Endometrium (tissue), 2 donors: ENCODE data around the gene UBE2E2.
A peak's percentile ranks its signal among the peaks of the same experiment; 100 is the strongest.

Experiments
- FAIRE-seq: peaks from 2 replicates; lab custom pipeline; 2012; peaks lifted over from hg19 to GRCh38; lab: Jason Lieb, UNC
- donor health status: control.
- donor health status: control.

The UBE2E2 gene

DNA sequence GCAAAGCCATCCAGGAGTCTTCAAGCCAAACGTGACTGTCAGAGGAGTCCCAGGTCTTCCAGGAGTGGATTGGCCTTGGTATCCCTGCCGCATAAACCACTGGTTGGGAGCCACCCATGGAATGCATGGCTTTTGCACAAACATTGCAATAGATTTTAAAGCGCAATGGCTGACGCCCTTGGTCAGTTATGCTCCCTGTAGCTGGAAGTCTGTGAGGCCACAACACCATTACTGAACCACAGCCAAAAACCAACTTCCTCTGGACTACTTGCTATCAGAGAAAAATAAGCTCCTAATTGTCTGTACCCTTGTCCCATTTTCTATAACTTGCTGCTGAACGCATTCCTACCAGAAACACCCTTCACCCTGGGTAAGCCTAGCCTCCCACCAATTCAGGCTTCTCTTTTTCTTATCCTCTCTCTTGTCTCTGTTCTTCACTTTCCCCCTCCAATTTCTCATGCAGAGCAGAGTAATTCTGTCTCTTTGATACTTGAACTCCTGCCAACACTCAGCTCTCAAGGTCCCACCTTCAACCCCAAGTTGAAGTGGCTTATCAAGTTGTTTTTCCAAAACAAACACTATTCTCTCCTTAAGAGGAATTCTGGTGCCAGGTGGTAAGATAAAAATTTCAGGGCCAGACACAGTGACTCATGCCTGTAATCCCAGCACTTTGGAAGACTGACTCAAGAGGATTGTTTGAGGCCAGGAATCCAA, 426.2 kb downstream of the UBE2E2 start:
- no peak for FAIRE-seq

DNA sequence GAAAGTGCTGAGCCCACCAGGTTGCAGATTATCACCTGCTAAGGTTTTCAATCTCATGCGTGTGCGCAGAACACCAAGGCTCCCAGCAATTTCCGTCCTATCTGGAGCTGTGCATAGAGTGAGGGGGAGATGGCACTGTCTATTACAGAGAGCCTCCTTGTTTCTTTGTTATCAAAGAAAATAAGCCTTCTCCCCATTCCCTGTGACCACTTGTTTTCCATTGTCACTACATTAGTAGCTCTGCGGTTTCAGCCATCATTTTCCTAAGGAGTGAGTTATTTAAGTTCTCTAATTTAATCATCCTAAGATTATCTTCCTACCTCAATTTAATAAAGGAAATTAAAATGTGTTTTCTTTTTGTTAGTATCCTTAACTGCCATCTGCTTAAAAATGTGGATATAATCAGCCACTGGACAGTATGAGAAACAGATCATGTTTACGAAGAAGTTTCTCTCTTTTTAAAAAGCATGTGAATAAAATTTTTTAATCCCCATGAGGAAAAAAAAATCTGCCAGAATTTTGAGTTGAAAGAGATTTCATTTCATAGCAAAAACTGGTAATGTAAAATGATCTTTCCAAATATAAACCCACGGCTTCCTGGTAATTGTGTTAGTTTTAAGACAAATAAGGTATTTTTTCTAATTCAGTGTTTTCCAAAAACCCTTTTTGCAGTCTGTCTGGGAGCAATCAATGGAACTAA, 430.3 kb downstream of the UBE2E2 start:
- peak; percentile 66 for FAIRE-seq

DNA sequence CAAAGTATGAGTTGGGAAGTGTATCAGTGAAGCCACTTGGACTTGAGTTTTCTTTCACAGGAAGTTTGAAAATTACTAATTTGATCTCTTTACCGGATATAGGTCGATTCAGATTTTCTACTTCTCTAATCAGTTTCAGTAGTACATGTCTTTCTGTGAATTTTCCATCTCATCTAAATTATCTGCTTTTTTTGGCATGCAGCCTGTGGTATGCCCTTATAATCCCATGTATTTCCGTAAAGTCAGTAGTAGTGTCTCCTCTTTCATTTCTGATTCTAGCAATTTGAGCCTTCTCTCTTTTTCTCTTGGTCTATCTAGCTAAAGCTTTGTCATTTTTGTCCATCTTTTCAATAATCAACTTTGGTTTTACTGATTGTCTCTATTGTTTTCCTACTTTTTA, 434.2 kb downstream of the UBE2E2 start:
- no peak for FAIRE-seq

DNA sequence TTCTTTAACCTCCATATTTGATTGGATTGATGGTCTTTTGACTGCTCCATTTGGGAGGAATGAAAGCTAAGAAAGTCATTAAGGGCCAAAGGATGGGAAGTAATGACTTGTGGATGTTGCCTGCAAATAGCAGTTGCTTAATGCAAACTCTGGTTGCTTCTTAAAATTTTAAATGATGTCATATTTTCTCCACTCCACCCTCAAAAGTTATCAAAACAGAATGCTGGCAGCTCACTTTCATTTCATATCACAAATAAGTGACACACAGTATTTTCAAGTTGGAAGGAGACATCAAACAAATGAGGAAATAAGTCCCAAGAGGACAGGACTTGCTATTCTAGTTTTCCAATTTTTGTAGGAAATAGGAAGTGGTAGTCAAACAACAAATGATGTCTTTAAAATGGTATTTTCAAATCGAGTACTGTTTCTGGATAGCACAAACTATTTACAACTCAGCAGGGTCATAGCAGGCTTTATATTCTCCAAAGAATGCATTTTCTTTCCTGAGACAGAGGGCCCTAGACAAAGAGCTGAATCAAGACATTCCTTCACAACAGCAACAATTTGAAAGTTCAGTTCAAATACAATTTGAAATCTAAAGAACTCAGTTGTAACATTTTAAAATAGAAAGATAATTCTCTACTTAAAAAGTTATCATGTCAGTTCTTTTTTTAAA, 437.5 kb downstream of the UBE2E2 start:
- peak; percentile 76 for FAIRE-seq
